Kidney (tissue), 14 donors: ENCODE measurements around the gene CRCP. TPM values are rescaled to one million over a fixed set of nuclear protein-coding genes. Genes with fewer than 3 reads are reported as not detected.

Source experiments
- DNase-seq, 5 donors: peaks; one replicate each; pipeline ENCODE4 v3.0.0-alpha.2; 2013 to 2020
- FAIRE-seq: peaks from 2 replicates; lab custom pipeline; 2012; peaks lifted over from hg19 to GRCh38; lab: Jason Lieb, UNC
- H3K27ac ChIP-seq, 2 donors: one replicate each; pipeline ENCODE4 v1.7.0; 2013; ENCODE audit warnings: low read depth in 2 of 2, low read length in 2 of 2, inconsistent platforms in 1 of 2
- H3K27me3 ChIP-seq: one replicate; pipeline ENCODE4 v1.7.1; 2013; ENCODE audit warnings: low read length, inconsistent platforms; ENCODE audit not compliant: control insufficient read depth, insufficient read depth
- H3K36me3 ChIP-seq, 3 donors: one replicate each; pipeline versions ENCODE4 v1.7.0 to v1.7.1; 2013; ENCODE audit warnings: low read length in 3 of 3, control low read depth in 1 of 3, inconsistent platforms in 1 of 3; ENCODE audit not compliant: insufficient read depth in 3 of 3, control insufficient read depth in 2 of 3
- H3K4me1 ChIP-seq, 3 donors: one replicate each; pipeline versions ENCODE4 v1.7.0 to v1.7.1; 2013; ENCODE audit warnings: low read length in 3 of 3, inconsistent platforms in 1 of 3, low read depth in 1 of 3; ENCODE audit not compliant: control insufficient read depth in 2 of 3, insufficient read depth in 2 of 3
- H3K4me3 ChIP-seq, 3 donors: one replicate each; pipeline versions ENCODE4 v1.7.0 to v1.8.1; 2013; ENCODE audit warnings: low read length in 3 of 3, control low read depth in 1 of 3, inconsistent platforms in 1 of 3
- H3K9ac ChIP-seq, 3 donors: one replicate each; pipeline versions ENCODE4 v1.7.0 to v1.7.1; 2013; ENCODE audit warnings: low read length in 3 of 3, control low read depth in 1 of 3, inconsistent platforms in 1 of 3
- H3K9me3 ChIP-seq, 3 donors: one replicate each; pipeline versions ENCODE4 v1.7.0 to v1.7.1; 2013; ENCODE audit warnings: low read length in 3 of 3, control low read depth in 1 of 3, inconsistent platforms in 1 of 3; ENCODE audit not compliant: control insufficient read depth in 2 of 3, insufficient read depth in 1 of 3
- intact Hi-C: fragments of 100-400 bp; cut with DNase I; formaldehyde crosslinking; loops from one replicate; pipeline ENCODE4 v1.11.1; 2022
- polyA plus RNA-seq: library from polyadenylated mRNA; stranded (reverse); fragments of 350-450 nt; fragmentation: Illumina TruSeq; extraction: RNeasy Lipid Tissue Mini Kit (QIAGEN cat#74804); gene quantifications from one replicate; pipeline ENCODE4 v1.2.3, GENCODE V29; 2014; ENCODE audit warnings: low read depth, low replicate concordance; ENCODE audit not compliant: insufficient read depth
- total RNA-seq: library from RNA; stranded (reverse); fragmentation: NEBNext Ultra II Directional; extraction: Animal tissue kit (Norgen Biotek cat#: 25700); gene quantifications from one replicate; pipeline ENCODE4 v1.2.1, GENCODE V29; 2021
- TF ChIP-seq, protein P1 (sequence below): IDR thresholded peaks from 3 replicates; pipeline ENCODE4 v1.5.1; 2012; ENCODE audit warnings: mild to moderate bottlenecking, moderate library complexity, borderline replicate concordance; ENCODE audit not compliant: insufficient read depth; ENCODE audit errors: extremely low read depth
- donor health status: control.
- donor health status: control.
- donor health status: control.
- donor health status: control.
- donor health status: control.
- donor health status: DM: yes; HTN: yes; CAD: no.
- donor health status: Normal renal cell carcinoma (clear cell type).

CRCP gene
- total and polyA plus RNA-seq, 2 donors from 2014 or later = 16.8 to 35.8 TPM

DNA sequence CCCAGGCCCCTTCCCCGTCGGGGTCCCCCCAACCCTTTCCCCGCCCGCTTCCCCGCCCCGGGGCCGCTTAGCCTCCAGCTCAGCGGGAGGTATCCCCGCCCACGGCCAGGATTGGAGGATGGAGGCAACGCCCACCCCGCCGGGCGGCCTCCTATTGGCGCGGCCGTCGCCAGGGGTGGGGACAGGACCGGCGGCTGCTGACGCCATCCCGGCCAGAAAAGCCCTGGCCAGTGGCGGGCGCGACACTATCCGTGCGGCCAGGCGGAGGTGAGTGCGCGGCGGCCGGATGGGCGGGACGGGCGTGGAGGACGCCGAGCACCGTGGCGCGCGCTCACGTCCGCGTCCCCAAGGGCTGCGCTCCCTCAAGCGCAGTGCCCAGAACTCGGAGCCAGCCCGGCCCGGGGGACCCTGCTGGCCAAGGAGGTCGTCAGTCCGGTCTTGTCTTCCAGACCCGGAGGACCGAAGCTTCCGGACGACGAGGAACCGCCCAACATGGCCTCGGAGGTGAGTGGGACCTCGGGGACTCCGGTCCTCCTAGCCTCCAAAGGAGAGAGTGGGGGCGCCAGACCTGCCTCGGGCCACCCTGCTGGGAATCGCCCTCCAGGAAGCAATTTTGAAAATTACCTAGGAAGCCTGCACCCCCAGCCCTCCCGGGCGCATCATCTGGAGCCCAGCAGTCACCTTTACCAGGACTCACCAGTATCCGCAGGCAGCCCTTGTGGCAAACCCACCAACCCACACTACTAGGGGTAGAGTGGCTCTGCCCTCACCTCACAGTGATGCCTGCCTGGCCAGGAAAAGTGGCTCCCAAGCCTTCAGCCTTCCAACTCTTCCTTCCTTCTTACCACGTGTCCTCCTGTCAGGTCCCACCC lies 38.8 kb upstream of the CRCP start, which contains the start of gene ASL:
TSS of gene ASL (plus strand) at position 230 of the 872 bp plus-strand sequence. CDS start at position 493, 263 bp downstream.
- Histone ChIP-seq H3K4me1 (peaks cover 0 to 11% (median 0%) of the 10 kb centered on the region in 3 donors), H3K36me3 (no peaks in the 10 kb centered on the region), H3K4me3 (peak within 1 kb of the TSS; percentile 54 to 92 (median 91)), H3K27me3 (no peaks in the 10 kb centered on the region), H3K27ac (peak within 1 kb of the TSS; percentile 65 to 71), H3K9ac (peak within 1 kb of the TSS; percentile 43 to 89 (median 73)), H3K9me3 (no peaks in the 10 kb centered on the region)
- intact Hi-C loops = no loop called here
- TF ChIP-seq, protein P1, sequence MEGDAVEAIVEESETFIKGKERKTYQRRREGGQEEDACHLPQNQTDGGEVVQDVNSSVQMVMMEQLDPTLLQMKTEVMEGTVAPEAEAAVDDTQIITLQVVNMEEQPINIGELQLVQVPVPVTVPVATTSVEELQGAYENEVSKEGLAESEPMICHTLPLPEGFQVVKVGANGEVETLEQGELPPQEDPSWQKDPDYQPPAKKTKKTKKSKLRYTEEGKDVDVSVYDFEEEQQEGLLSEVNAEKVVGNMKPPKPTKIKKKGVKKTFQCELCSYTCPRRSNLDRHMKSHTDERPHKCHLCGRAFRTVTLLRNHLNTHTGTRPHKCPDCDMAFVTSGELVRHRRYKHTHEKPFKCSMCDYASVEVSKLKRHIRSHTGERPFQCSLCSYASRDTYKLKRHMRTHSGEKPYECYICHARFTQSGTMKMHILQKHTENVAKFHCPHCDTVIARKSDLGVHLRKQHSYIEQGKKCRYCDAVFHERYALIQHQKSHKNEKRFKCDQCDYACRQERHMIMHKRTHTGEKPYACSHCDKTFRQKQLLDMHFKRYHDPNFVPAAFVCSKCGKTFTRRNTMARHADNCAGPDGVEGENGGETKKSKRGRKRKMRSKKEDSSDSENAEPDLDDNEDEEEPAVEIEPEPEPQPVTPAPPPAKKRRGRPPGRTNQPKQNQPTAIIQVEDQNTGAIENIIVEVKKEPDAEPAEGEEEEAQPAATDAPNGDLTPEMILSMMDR = peak; percentile 7
- FAIRE-seq (no peak), DNase-seq (peak; percentile 94 to 97 (median 96))

DNA sequence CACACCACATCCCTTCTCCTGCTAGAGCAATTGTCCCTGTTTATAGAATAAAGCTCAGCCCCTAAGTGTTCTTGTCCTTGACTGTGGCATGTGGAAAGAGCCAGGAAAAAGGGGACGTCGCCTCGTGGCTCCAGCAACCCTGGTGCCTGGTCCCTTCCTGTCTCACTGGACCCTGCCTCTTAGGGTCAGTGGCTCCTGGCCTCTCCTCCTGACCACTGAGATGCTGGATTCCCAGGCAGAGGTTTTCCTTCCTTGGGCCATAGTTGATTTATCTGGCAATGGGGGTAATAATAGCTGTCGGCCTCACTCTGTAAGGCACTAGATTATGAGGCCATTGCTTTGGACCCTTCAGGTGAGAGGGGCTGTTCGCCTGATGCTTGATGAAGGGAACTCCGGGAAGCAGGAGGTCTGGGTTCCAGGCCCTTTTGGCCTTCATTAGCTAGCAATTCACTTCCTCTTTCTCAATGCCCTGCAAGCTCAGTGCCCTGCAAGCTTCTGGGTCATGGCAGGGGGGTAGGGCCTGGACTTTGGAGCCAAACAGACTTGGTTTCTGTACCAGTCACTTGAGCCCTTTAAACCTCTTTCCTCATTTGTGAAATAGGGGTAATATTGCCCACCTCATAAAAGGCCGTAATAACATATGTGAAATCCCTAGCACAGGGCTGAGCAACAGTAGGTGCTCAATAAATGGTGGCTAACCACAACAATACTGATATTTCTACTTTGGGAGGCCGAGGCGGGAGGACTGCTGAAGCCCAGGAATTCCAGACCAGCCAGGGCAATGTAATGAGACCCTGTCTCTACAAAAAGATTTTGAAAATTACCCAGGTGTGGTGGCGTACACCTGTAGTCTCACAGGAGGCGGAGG lies 38.0 kb upstream of the CRCP start:
- Histone ChIP-seq H3K9ac (peak overlapping the region; percentile 43 to 89 (median 73)), H3K4me1 (peaks cover 0 to 11% (median 0%) of the 10 kb centered on the region in 3 donors), H3K9me3 (no peaks in the 10 kb centered on the region), H3K27ac (peak overlapping the region; percentile 60 to 71), H3K27me3 (no peaks in the 10 kb centered on the region), H3K36me3 (peaks cover 0 to under 1% (median 0%) of the 10 kb centered on the region in 3 donors), H3K4me3 (peak overlapping the region; percentile 54 to 92 (median 91))
- TF ChIP-seq, protein P1 = no peak
- FAIRE-seq (no peak), DNase-seq (peak in 1 of 5 donors; percentile 26)
- intact Hi-C loops = no loop called here

DNA sequence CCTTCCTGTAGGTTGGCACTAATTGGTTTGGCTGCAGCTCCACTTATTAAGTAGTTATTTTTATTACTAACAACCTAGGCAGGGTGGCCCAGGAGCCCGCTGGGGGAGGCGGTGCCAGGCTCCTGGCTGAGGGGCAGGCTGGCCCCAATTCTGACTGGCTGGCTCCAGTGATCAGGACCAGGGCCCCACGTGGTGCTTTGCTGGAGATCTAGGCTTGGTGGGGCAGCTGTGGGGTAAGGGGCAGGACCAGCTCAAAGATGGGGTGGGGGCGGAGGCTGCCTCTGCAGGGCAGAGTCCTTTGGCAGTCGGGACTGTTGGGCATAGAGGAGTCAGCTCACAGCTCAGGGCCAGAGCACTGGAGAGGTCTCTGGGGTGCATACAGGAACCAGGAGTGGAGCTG lies 36.6 kb upstream of the CRCP start:
- H3K27me3 ChIP-seq = no peaks in the 10 kb centered on the region
- FAIRE-seq (no peak), DNase-seq (no peak)
- H3K9ac ChIP-seq = no peak overlapping the region
- no peak overlapping the region for H3K4me3 ChIP-seq
- H3K4me1 ChIP-seq = peaks cover 0 to 11% (median 0%) of the 10 kb centered on the region in 3 donors
- intact Hi-C loops = no loop called here
- no peak overlapping the region for H3K27ac ChIP-seq
- H3K9me3 ChIP-seq = no peaks in the 10 kb centered on the region
- TF ChIP-seq, protein P1 = no peak
- peaks cover 0 to 12% (median 7%) of the 10 kb centered on the region in 3 donors for H3K36me3 ChIP-seq
